A549 (cell line): Measurements from ENCODE around the gene DHRS3. TPM values are rescaled to one million over a fixed set of nuclear protein-coding genes. Genes with fewer than 3 reads are reported as not detected.
"Not testable (repeated sequence)": the region's sequence is repeated elsewhere in the genome, so short reads cannot be mapped to it uniquely, and the experiment has no call there.

Source experiments
- ATAC-seq, 2 experiments: fragments of 200-7000 bp in 1 of 2; fragments of >200 bp in 1 of 2; cut with Nextera tagmentation in 1 of 2; cut with Tn5 transposase in 1 of 2; 3 replicates each; pipeline versions ENCODE4 v1.8.0 to v1.9.1; 2018 to 2020; ENCODE audit warnings: mild to moderate bottlenecking in 1 of 2, moderate library complexity in 1 of 2
- CTCF ChIA-PET: fragments of 300-600 bp; sonication (Branson Sonifier 250); formaldehyde crosslinking; extraction: SDS; loops from one replicate; lab custom pipeline; 2021; ENCODE audit warnings: antibody characterized with exemption, inconsistent platforms; lab: Yijun Ruan, JAX
- POLR2A ChIA-PET: fragments of 350-600 bp; formaldehyde crosslinking; extraction: SDS; loops from one replicate; lab custom pipeline; 2021; ENCODE audit warnings: antibody characterized with exemption, inconsistent platforms; lab: Yijun Ruan, JAX
- DNase-seq, 2 experiments: peaks; one replicate each; pipeline versions ENCODE4 v3.0.0 to v3.0.0-alpha.2; 2011 to 2016; ENCODE audit warnings: low read depth in 1 of 2, low spot score in 1 of 2
- FAIRE-seq: peaks from 2 replicates; lab custom pipeline; 2011; peaks lifted over from hg19 to GRCh38; lab: Jason Lieb, UNC
- H3K27ac ChIP-seq, 2 experiments: fragments of >200 bp; sonication (Bioruptor Twin); formaldehyde crosslinking; 3 replicates each; pipeline ENCODE4 v1.5.1; 2016 to 2017
- H3K4me1 ChIP-seq: fragments of >200 bp; sonication (Bioruptor Twin); formaldehyde crosslinking; 3 replicates; pipeline ENCODE4 v1.6.1; 2016
- H3K4me2 ChIP-seq: fragments of >200 bp; sonication (Bioruptor Twin); formaldehyde crosslinking; 3 replicates; pipeline ENCODE4 v1.6.1; 2016
- H3K4me3 ChIP-seq: fragments of >200 bp; sonication (Bioruptor Twin); formaldehyde crosslinking; 3 replicates; pipeline ENCODE4 v1.5.1; 2016
- H3K9me3 ChIP-seq: fragments of >200 bp; sonication (Bioruptor Twin); formaldehyde crosslinking; 3 replicates; pipeline ENCODE4 v1.6.1; 2016
- CBX8 ChIP-seq: fragments of 200-600 bp; sonication (generic); IDR thresholded peaks from 2 replicates; pipeline ENCODE4 v1.6.1; 2016
- E2F6 ChIP-seq: IDR thresholded peaks from 2 replicates; pipeline ENCODE4 v1.6.1; 2012; ENCODE audit warnings: low read depth, borderline replicate concordance
- EHF ChIP-seq: fragments of 250-450 bp; sonication (Bioruptor Pico); IDR thresholded peaks from 2 replicates; pipeline ENCODE4 v1.5.0; 2020; ENCODE audit warnings: mild to moderate bottlenecking
- EHMT2 ChIP-seq: fragments of 200-600 bp; sonication (generic); IDR thresholded peaks from 2 replicates; pipeline ENCODE4 v1.6.1; 2016; ENCODE audit warnings: antibody characterized with exemption, low read depth, mild to moderate bottlenecking, moderate library complexity
- FOSL2 ChIP-seq, 2 experiments: fragments of 450-650 bp in 1 of 2; fragments of >200 bp in 1 of 2; sonication (Bioruptor Twin) in 1 of 2; formaldehyde crosslinking; IDR thresholded peaks; 2 replicates each; pipeline versions ENCODE4 v1.5.0 to v1.6.1; 2016 to 2020; ENCODE audit warnings: mild to moderate bottlenecking in 1 of 2, moderate library complexity in 1 of 2
- JUNB ChIP-seq: fragments of >200 bp; sonication (Bioruptor Twin); formaldehyde crosslinking; IDR thresholded peaks from 2 replicates; pipeline ENCODE4 v1.6.1; 2016
- KDM1A ChIP-seq: fragments of 200-600 bp; sonication (generic); IDR thresholded peaks from 2 replicates; pipeline ENCODE4 v1.6.1; 2016; ENCODE audit warnings: low read depth, mild to moderate bottlenecking
- KDM5A ChIP-seq: fragments of 200-600 bp; sonication (generic); IDR thresholded peaks from 2 replicates; pipeline ENCODE4 v1.6.1; 2016; ENCODE audit warnings: antibody characterized with exemption, mild to moderate bottlenecking
- MAFK ChIP-seq: fragments of 450-650 bp; IDR thresholded peaks from 2 replicates; pipeline ENCODE4 v1.6.1; 2014; ENCODE audit not compliant: partially characterized antibody
- PHF8 ChIP-seq: fragments of 200-600 bp; sonication (generic); IDR thresholded peaks from 2 replicates; pipeline ENCODE4 v1.6.1; 2016; ENCODE audit warnings: low read depth, mild to moderate bottlenecking, antibody characterized with exemption, moderate library complexity, borderline replicate concordance
- POLR2AphosphoS2 ChIP-seq: conservative IDR thresholded peaks from 2 replicates; pipeline ENCODE4 v1.6.1; 2012; ENCODE audit warnings: low read length, improper control_type of control experiment, inconsistent platforms
- RCOR1 ChIP-seq: fragments of 150-350 bp; IDR thresholded peaks from 2 replicates; pipeline ENCODE4 v1.6.1; 2014; ENCODE audit warnings: antibody characterized with exemption, low read length, low read depth
- SMC3 ChIP-seq: fragments of >200 bp; sonication (Bioruptor Twin); formaldehyde crosslinking; IDR thresholded peaks from 3 replicates; pipeline ENCODE4 v1.6.1; 2018; ENCODE audit warnings: inconsistent platforms
- ZNF302 ChIP-seq: fragments of 250-450 bp; sonication (Bioruptor Pico); IDR thresholded peaks from 2 replicates; pipeline ENCODE4 v1.9.0; 2021; ENCODE audit warnings: inconsistent platforms, mild to moderate bottlenecking, moderate library complexity
- WGBS: methylation state at CpG from one replicate; pipeline ENCODE4 v1.1.6; 2017; ENCODE audit errors: missing lambda C conversion rate; 5-methylcytosine and 5-hydroxymethylcytosine counted together
- polyA plus RNA-seq, 4 experiments: library from polyadenylated mRNA; depleted of rRNA in 3 of 4; stranded (reverse); fragments of >200 nt; fragmentation: RNase III in 1 of 4; extraction: RNeasy Plus Mini Kit Qiagen cat#74134 plus additional on column Dnase treatment in 1 of 4; gene quantifications; 2 replicates in 3 of 4; 3 replicates in 1 of 4; pipeline ENCODE4 v1.2.3, GENCODE V29; 2011 to 2017
- TF ChIP-seq, protein P1 (sequence below): fragments of 200-600 bp; sonication (generic); IDR thresholded peaks from 2 replicates; pipeline ENCODE4 v1.6.1; 2016; ENCODE audit warnings: antibody characterized with exemption, mild to moderate bottlenecking, moderate library complexity
- TF ChIP-seq, protein P2 (sequence below): fragments of 450-650 bp; IDR thresholded peaks from 2 replicates; pipeline ENCODE4 v1.6.1; 2014; ENCODE audit warnings: antibody characterized with exemption

The DHRS3 gene
- polyA plus RNA-seq, 2 of the 4 experiments (the other 2 are of a cell fraction), result 62.7 to 79.7 TPM

DNA sequence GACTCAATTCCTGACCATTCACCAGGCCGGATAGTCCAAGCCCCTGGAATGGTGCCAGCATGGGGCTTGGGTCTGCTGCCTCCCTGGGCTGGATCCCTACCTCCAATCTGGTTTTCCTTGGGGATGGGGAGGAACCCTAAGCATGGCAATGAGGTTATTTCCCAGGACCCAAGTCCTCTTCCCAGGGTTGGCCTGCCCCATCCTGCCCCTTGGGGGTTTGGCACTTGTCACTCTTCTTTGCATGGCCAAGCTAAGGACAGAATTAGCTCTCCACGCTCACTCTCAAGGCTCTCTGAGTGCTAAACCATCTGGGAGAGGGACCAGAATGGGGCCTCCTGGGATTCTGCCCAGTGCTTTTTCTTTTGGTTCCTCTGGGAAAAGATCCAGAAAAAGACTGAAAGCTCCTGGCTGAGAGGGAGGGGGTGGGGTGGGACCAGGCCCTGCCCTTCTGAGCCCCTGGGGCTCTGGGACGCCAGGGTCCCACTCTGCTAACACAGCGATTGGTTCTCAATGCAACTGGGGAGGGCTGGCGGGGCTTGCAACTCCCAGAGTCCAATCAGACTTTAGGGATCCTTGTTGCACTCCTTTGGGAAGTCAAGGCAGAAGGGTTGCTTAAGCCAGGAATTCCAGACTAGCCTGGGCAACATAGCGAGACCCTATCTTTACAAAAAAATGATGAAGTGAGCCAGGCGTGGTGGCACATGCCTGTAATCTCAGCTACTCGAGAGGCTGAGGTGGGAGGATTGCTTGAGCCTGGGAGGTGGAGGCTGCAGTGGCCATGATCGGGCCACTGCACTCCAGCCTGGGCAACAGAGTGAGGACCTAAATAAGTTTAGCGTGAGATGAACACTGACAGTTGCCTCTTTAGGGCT is 52.7 kb downstream of the DHRS3 start:
- WGBS, result 90% methylated on average over 7 of the region's 10 CpGs
- H3K4me1 ChIP-seq, result peaks cover 15% of the 10 kb centered on the region; the same call in 2 of the 3 replicates
- peak overlapping the region in 1 of 2 experiments; percentile 77; a peak in 3 of 6 replicates for H3K27ac ChIP-seq
- H3K9me3 ChIP-seq, result peaks cover 17% of the 10 kb centered on the region
- ChIA-PET CTCF (no interaction called here), POLR2A (no interaction called here)
- TF ChIP-seq, protein P1, sequence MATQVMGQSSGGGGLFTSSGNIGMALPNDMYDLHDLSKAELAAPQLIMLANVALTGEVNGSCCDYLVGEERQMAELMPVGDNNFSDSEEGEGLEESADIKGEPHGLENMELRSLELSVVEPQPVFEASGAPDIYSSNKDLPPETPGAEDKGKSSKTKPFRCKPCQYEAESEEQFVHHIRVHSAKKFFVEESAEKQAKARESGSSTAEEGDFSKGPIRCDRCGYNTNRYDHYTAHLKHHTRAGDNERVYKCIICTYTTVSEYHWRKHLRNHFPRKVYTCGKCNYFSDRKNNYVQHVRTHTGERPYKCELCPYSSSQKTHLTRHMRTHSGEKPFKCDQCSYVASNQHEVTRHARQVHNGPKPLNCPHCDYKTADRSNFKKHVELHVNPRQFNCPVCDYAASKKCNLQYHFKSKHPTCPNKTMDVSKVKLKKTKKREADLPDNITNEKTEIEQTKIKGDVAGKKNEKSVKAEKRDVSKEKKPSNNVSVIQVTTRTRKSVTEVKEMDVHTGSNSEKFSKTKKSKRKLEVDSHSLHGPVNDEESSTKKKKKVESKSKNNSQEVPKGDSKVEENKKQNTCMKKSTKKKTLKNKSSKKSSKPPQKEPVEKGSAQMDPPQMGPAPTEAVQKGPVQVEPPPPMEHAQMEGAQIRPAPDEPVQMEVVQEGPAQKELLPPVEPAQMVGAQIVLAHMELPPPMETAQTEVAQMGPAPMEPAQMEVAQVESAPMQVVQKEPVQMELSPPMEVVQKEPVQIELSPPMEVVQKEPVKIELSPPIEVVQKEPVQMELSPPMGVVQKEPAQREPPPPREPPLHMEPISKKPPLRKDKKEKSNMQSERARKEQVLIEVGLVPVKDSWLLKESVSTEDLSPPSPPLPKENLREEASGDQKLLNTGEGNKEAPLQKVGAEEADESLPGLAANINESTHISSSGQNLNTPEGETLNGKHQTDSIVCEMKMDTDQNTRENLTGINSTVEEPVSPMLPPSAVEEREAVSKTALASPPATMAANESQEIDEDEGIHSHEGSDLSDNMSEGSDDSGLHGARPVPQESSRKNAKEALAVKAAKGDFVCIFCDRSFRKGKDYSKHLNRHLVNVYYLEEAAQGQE, result no peak
- no peak for TF ChIP-seq EHF (CRISPR knock-in tag)
- no peak for TF ChIP-seq KDM5A
- TF ChIP-seq JUNB, result no peak
- no peak for TF ChIP-seq PHF8
- no peak for TF ChIP-seq SMC3
- TF ChIP-seq KDM1A, result no peak
- no peak for TF ChIP-seq CBX8
- no peak for TF ChIP-seq EHMT2
- TF ChIP-seq, protein P2, sequence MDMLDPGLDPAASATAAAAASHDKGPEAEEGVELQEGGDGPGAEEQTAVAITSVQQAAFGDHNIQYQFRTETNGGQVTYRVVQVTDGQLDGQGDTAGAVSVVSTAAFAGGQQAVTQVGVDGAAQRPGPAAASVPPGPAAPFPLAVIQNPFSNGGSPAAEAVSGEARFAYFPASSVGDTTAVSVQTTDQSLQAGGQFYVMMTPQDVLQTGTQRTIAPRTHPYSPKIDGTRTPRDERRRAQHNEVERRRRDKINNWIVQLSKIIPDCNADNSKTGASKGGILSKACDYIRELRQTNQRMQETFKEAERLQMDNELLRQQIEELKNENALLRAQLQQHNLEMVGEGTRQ, result no peak
- no peak for TF ChIP-seq ZNF302 (CRISPR knock-in tag)
- TF ChIP-seq MAFK, result no peak
- no peak for TF ChIP-seq POLR2AphosphoS2
- no peak for TF ChIP-seq RCOR1
- no peak for TF ChIP-seq E2F6
- TF ChIP-seq FOSL2 (IDR thresholded peaks at IDR 0.05), result no peak
- no peak for TF ChIP-seq FOSL2 (CRISPR knock-in tag; IDR thresholded peaks at IDR 0.05)
- no peak overlapping the region for H3K4me3 ChIP-seq
- DNase-seq (no peak), ATAC-seq (no peak; a peak in 2 of 6 replicates), FAIRE-seq (no peak)
- H3K4me2 ChIP-seq, result no peak overlapping the region

DNA sequence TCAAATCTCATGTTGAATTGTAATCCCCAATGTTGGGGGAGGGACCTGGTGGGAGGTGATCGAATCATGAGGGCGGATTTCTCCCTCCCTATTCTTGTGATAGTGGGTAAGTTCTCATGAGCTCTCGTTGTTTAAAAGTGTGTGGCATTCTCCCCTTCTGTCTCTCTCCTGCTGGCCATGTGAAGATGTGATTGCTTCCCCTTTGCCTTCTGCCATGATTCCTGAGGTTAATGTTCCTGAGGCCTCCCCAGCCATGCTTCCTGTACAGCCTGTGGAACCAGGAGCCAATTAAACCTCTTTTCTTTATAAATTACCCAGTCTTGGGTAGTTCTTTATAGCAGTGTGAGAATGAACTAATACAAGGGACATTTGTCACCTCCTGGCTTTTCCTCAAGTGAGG is 53.8 kb downstream of the DHRS3 start:
- CTCF ChIA-PET, result not testable (repeated sequence)

More for the DNA sequence above, 53.8 kb downstream of the DHRS3 start:
- H3K4me2 ChIP-seq, ATAC-seq, DNase-seq, H3K4me3 ChIP-seq, POLR2A ChIA-PET, FAIRE-seq: not testable (repeated sequence)
- H3K27ac ChIP-seq, result peak overlapping the region in 1 of 2 experiments; percentile 77; a peak in 1 of 6 replicates
- peaks cover 17% of the 10 kb centered on the region for H3K9me3 ChIP-seq
- WGBS, result 74% methylated on average over 3 of the region's 3 CpGs
- H3K4me1 ChIP-seq, result peaks cover 15% of the 10 kb centered on the region; the same call in 2 of the 3 replicates
